ENCODE measurements around the gene NFIC. TPM values are rescaled to one million over a fixed set of nuclear protein-coding genes. Genes with fewer than 3 reads are reported as not detected.

NFIC gene
- polyA plus RNA-seq, 1 donor from 2014 or later, result 0.24 TPM

GRCh38 chr19:3500429-3501101, 134.2 kb downstream of the NFIC start, which contains the start of gene DOHH:
DOHH (minus strand) TSS chr19:3500674; CDS start chr19:3496814, 3,860 bp downstream.
- H3K9me3 ChIP-seq (ENCODE audit: low read length), result no peaks in the 10 kb centered on the region
- no peaks in the 10 kb centered on the region for H4K20me1 ChIP-seq (ENCODE audit: insufficient read depth)
- H3K4me3 ChIP-seq (ENCODE audit: low read length), result peak within 1 kb of the TSS; percentile 84
- peak within 1 kb of the TSS; percentile 90 for H2AFZ ChIP-seq (ENCODE audit: low read depth, low read length)
- H3K4me2 ChIP-seq (ENCODE audit: low read length), result peak within 1 kb of the TSS; percentile 69
- peak within 1 kb of the TSS; percentile 92 for H3K9ac ChIP-seq (ENCODE audit: low read length)
- H3F3A ChIP-seq (ENCODE audit: insufficient read depth, low read length, poor library complexity, severe bottlenecking), result no peaks in the 10 kb centered on the region
- no peaks in the 10 kb centered on the region for H3K9me2 ChIP-seq (ENCODE audit: insufficient read depth, low read length)
- H3K27ac ChIP-seq (ENCODE audit: low read length), result peak within 1 kb of the TSS; percentile 95
- H3K79me2 ChIP-seq (replicated peaks; ENCODE audit: insufficient read depth, low read length), result peaks cover 15% of the 10 kb centered on the region
- TF ChIP-seq REST (IDR thresholded peaks at IDR 0.05; ENCODE audit: borderline replicate concordance) (peak; percentile 93), TAF1 (IDR thresholded peaks at IDR 0.05; ENCODE audit: low read depth) (peak; percentile 99), CTCF (IDR thresholded peaks at IDR 0.05; ENCODE audit: poor library complexity, severe bottlenecking) (peak; percentile 25), EZH2 (IDR thresholded peaks at IDR 0.05; ENCODE audit: borderline replicate concordance, insufficient read depth, low read length, poor library complexity, severe bottlenecking) (no peak), MXI1 (conservative IDR thresholded peaks at IDR 0.05; ENCODE audit: poor library complexity, severe bottlenecking) (peak; percentile 98), SMC3 (conservative IDR thresholded peaks at IDR 0.05; ENCODE audit: poor library complexity) (no peak), POLR2AphosphoS5 (IDR thresholded peaks at IDR 0.05) (peak; percentile 90), RAD21 (conservative IDR thresholded peaks at IDR 0.05) (no peak), EP300 (conservative IDR thresholded peaks at IDR 0.05; ENCODE audit: poor library complexity, severe bottlenecking) (peak; percentile 63)
- no peaks in the 10 kb centered on the region for H3K27me3 ChIP-seq (ENCODE audit: insufficient read depth, low read depth, low read length)
- no peaks in the 10 kb centered on the region for H3K36me3 ChIP-seq (ENCODE audit: insufficient read depth, low read length)

GRCh38 chr19:3501780-3502179, 135.4 kb downstream of the NFIC start:
- no peak overlapping the region for H3K4me3 ChIP-seq (ENCODE audit: low read length)
- H4K20me1 ChIP-seq (ENCODE audit: insufficient read depth), result no peaks in the 10 kb centered on the region
- H3K9me3 ChIP-seq (ENCODE audit: low read length), result no peaks in the 10 kb centered on the region
- H3K36me3 ChIP-seq (ENCODE audit: insufficient read depth, low read length), result no peaks in the 10 kb centered on the region
- H3K79me2 ChIP-seq (replicated peaks; ENCODE audit: insufficient read depth, low read length), result peaks cover 21% of the 10 kb centered on the region
- no peak overlapping the region for H3K27ac ChIP-seq (ENCODE audit: low read length)
- H3F3A ChIP-seq (ENCODE audit: insufficient read depth, low read length, poor library complexity, severe bottlenecking), result no peaks in the 10 kb centered on the region
- H3K4me2 ChIP-seq (ENCODE audit: low read length), result no peak overlapping the region
- H3K9me2 ChIP-seq (ENCODE audit: insufficient read depth, low read length), result no peaks in the 10 kb centered on the region
- no peaks in the 10 kb centered on the region for H3K27me3 ChIP-seq (ENCODE audit: insufficient read depth, low read depth, low read length)
- TF ChIP-seq MXI1 (conservative IDR thresholded peaks at IDR 0.05; ENCODE audit: poor library complexity, severe bottlenecking) (no peak), SMC3 (conservative IDR thresholded peaks at IDR 0.05; ENCODE audit: poor library complexity) (no peak), CTCF (IDR thresholded peaks at IDR 0.05; ENCODE audit: poor library complexity, severe bottlenecking) (no peak), TAF1 (IDR thresholded peaks at IDR 0.05; ENCODE audit: low read depth) (no peak), EZH2 (IDR thresholded peaks at IDR 0.05; ENCODE audit: borderline replicate concordance, insufficient read depth, low read length, poor library complexity, severe bottlenecking) (no peak), POLR2AphosphoS5 (IDR thresholded peaks at IDR 0.05) (no peak), REST (IDR thresholded peaks at IDR 0.05; ENCODE audit: borderline replicate concordance) (no peak), EP300 (conservative IDR thresholded peaks at IDR 0.05; ENCODE audit: poor library complexity, severe bottlenecking) (no peak), RAD21 (conservative IDR thresholded peaks at IDR 0.05) (no peak)
- H3K9ac ChIP-seq (ENCODE audit: low read length), result no peak overlapping the region
- H2AFZ ChIP-seq (ENCODE audit: low read depth, low read length), result no peak overlapping the region
